ENCODE results near the gene FER. TPM values are rescaled to one million over a fixed set of nuclear protein-coding genes. Genes with fewer than 3 reads are reported as not detected.

Gene FER
- total RNA-seq, 1 experiment from 2014 or later, result 16.4 TPM

- CTCF ChIA-PET, result no interaction called here
- Histone ChIP-seq H3K9me3 (ENCODE audit: low read depth, low read length, poor library complexity, severe bottlenecking) (no peaks in the 10 kb centered on the region), H3K4me3 (ENCODE audit: low read depth, low read length, poor library complexity, severe bottlenecking) (no peak overlapping the region), H3K4me1 (ENCODE audit: insufficient read depth, low read length, poor library complexity, severe bottlenecking) (peaks cover 11% of the 10 kb centered on the region), H3K27ac (ENCODE audit: low read depth, low read length, poor library complexity, severe bottlenecking) (no peak overlapping the region), H3K36me3 (ENCODE audit: insufficient read depth, low read length, poor library complexity, severe bottlenecking) (no peaks in the 10 kb centered on the region), H3K27me3 (replicated peaks; ENCODE audit: insufficient read depth, low read depth, low read length, poor library complexity) (no peaks in the 10 kb centered on the region)
- BruUV-seq (replicated peaks), result no TSS peak
- TF ChIP-seq EZH2 (IDR thresholded peaks at IDR 0.05; ENCODE audit: borderline replicate concordance, low read depth, low read length, poor library complexity, severe bottlenecking) (no peak), CTCF (conservative IDR thresholded peaks at IDR 0.05; ENCODE audit: low read depth, low read length) (no peak)
- no peak for DNase-seq (ENCODE audit: low spot score)
- POLR2A ChIA-PET (ENCODE audit: low non-redundant PET), result no interaction called here
- intact Hi-C loops (cut with micrococcal nuclease; ENCODE audit: unreplicated experiment), result no loop called here
These were observed 351.4 kb downstream of the FER start for GRCh38 chr5:109099081-109099480.

- no peaks in the 10 kb centered on the region for H3K36me3 ChIP-seq (ENCODE audit: insufficient read depth, low read length, poor library complexity, severe bottlenecking)
- no peak for TF ChIP-seq CTCF (conservative IDR thresholded peaks at IDR 0.05; ENCODE audit: low read depth, low read length)
- TF ChIP-seq EZH2 (IDR thresholded peaks at IDR 0.05; ENCODE audit: borderline replicate concordance, low read depth, low read length, poor library complexity, severe bottlenecking), result no peak
- no peak overlapping the region for H3K4me3 ChIP-seq (ENCODE audit: low read depth, low read length, poor library complexity, severe bottlenecking)
- H3K27me3 ChIP-seq (replicated peaks; ENCODE audit: insufficient read depth, low read depth, low read length, poor library complexity), result no peaks in the 10 kb centered on the region
- POLR2A ChIA-PET (ENCODE audit: low non-redundant PET), result no interaction called here
- no peak for DNase-seq (ENCODE audit: low spot score)
- BruUV-seq (replicated peaks), result no TSS peak
- intact Hi-C loops (cut with micrococcal nuclease; ENCODE audit: unreplicated experiment), result no loop called here
- no peak overlapping the region for H3K27ac ChIP-seq (ENCODE audit: low read depth, low read length, poor library complexity, severe bottlenecking)
- H3K4me1 ChIP-seq (ENCODE audit: insufficient read depth, low read length, poor library complexity, severe bottlenecking), result peaks cover 24% of the 10 kb centered on the region
- CTCF ChIA-PET, result no interaction called here
- no peaks in the 10 kb centered on the region for H3K9me3 ChIP-seq (ENCODE audit: low read depth, low read length, poor library complexity, severe bottlenecking)
These were observed 353.3 kb downstream of the FER start for GRCh38 chr5:109100971-109101370.

- ChIA-PET CTCF (no interaction called here), POLR2A (ENCODE audit: low non-redundant PET) (no interaction called here)
- H3K9me3 ChIP-seq (ENCODE audit: low read depth, low read length, poor library complexity, severe bottlenecking), result no peaks in the 10 kb centered on the region
- TF ChIP-seq CTCF (conservative IDR thresholded peaks at IDR 0.05; ENCODE audit: low read depth, low read length) (no peak), EZH2 (IDR thresholded peaks at IDR 0.05; ENCODE audit: borderline replicate concordance, low read depth, low read length, poor library complexity, severe bottlenecking) (no peak)
- BruUV-seq (replicated peaks), result no TSS peak
- peaks cover 37% of the 10 kb centered on the region for H3K4me1 ChIP-seq (ENCODE audit: insufficient read depth, low read length, poor library complexity, severe bottlenecking)
- intact Hi-C loops (cut with micrococcal nuclease; ENCODE audit: unreplicated experiment), result no loop called here
- no peak overlapping the region for H3K27ac ChIP-seq (ENCODE audit: low read depth, low read length, poor library complexity, severe bottlenecking)
- no peaks in the 10 kb centered on the region for H3K36me3 ChIP-seq (ENCODE audit: insufficient read depth, low read length, poor library complexity, severe bottlenecking)
- DNase-seq (ENCODE audit: low spot score), result no peak
- H3K4me3 ChIP-seq (ENCODE audit: low read depth, low read length, poor library complexity, severe bottlenecking), result no peak overlapping the region
- H3K27me3 ChIP-seq (replicated peaks; ENCODE audit: insufficient read depth, low read depth, low read length, poor library complexity), result no peaks in the 10 kb centered on the region
These were observed 354.5 kb downstream of the FER start for GRCh38 chr5:109102096-109102690.

All from A673 (cell line).